ENCODE measurements around the gene FMO2.

DNA sequence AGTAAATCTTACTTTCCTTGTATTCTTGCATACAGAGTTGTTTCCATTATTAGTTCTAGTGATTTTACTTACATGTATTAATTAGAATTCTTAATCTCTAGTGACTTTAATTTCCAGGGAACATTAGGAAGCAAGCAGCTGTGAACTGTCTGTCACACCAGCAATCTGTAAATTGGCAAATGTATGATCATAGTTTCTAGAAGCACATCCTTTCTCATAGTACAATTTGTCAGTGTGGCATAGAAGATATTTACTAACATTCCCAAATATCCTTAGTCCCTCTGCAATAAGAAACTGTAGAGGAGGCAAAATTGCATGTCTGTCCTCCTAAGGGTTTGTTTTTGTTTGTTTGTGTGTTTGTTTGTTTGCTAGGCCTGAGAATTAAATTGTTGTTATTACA is 46.2 kb downstream of the FMO2 start:
- TF ChIP-seq POLR2A (IDR thresholded peaks at IDR 0.05), result no peak
- TF ChIP-seq, protein P1, sequence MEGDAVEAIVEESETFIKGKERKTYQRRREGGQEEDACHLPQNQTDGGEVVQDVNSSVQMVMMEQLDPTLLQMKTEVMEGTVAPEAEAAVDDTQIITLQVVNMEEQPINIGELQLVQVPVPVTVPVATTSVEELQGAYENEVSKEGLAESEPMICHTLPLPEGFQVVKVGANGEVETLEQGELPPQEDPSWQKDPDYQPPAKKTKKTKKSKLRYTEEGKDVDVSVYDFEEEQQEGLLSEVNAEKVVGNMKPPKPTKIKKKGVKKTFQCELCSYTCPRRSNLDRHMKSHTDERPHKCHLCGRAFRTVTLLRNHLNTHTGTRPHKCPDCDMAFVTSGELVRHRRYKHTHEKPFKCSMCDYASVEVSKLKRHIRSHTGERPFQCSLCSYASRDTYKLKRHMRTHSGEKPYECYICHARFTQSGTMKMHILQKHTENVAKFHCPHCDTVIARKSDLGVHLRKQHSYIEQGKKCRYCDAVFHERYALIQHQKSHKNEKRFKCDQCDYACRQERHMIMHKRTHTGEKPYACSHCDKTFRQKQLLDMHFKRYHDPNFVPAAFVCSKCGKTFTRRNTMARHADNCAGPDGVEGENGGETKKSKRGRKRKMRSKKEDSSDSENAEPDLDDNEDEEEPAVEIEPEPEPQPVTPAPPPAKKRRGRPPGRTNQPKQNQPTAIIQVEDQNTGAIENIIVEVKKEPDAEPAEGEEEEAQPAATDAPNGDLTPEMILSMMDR (IDR thresholded peaks at IDR 0.05 in 4 of 5, conservative IDR thresholded peaks at IDR 0.05 in 1 of 5), result no peak

Data from gastrocnemius medialis (tissue), 4 donors.